Hepatocyte (in vitro differentiated cells): ENCODE results near the gene AHCTF1. TPM values are rescaled to one million over a fixed set of nuclear protein-coding genes. Genes with fewer than 3 reads are reported as not detected.
A peak's percentile ranks its signal among the peaks of the same experiment; 100 is the strongest.
"Not testable (repeated sequence)": the region's sequence is repeated elsewhere in the genome, so short reads cannot be mapped to it uniquely, and the experiment has no call there.

Experiments used
- DNase-seq: peaks from one replicate; pipeline ENCODE4 v3.0.0-alpha.2; 2016; ENCODE audit warnings: low spot score
- H2AFZ ChIP-seq: fragments of 200-600 bp; sonication (generic); 2 replicates; pipeline ENCODE4 v1.6.0; 2016; ENCODE audit warnings: antibody characterized with exemption, mild to moderate bottlenecking
- H3K27ac ChIP-seq: fragments of 200-600 bp; sonication (generic); 2 replicates; pipeline ENCODE4 v1.5.1; 2016; ENCODE audit warnings: mild to moderate bottlenecking
- H3K27me3 ChIP-seq: fragments of 200-600 bp; sonication (generic); 2 replicates; pipeline ENCODE4 v1.6.1; 2016
- H3K36me3 ChIP-seq: fragments of 200-600 bp; sonication (generic); replicated peaks from 2 replicates; pipeline ENCODE4 v1.5.1; 2016; ENCODE audit warnings: low read depth; ENCODE audit not compliant: insufficient read depth
- H3K4me1 ChIP-seq: fragments of 200-600 bp; sonication (generic); 2 replicates; pipeline ENCODE4 v1.5.1; 2016; ENCODE audit warnings: mild to moderate bottlenecking, moderate library complexity; ENCODE audit not compliant: insufficient read depth
- H3K4me2 ChIP-seq: fragments of 200-600 bp; sonication (generic); 2 replicates; pipeline ENCODE4 v1.6.0; 2016
- H3K4me3 ChIP-seq: fragments of 200-600 bp; sonication (generic); 2 replicates; pipeline ENCODE4 v1.5.1; 2016; ENCODE audit warnings: mild to moderate bottlenecking
- H3K79me2 ChIP-seq: fragments of 200-600 bp; sonication (generic); 2 replicates; pipeline ENCODE4 v1.6.0; 2017; ENCODE audit warnings: mild to moderate bottlenecking
- H3K9me2 ChIP-seq: fragments of 200-600 bp; sonication (generic); replicated peaks from 2 replicates; pipeline ENCODE4 v1.6.0; 2017; ENCODE audit warnings: mild to moderate bottlenecking; ENCODE audit not compliant: insufficient read depth
- H3K9me3 ChIP-seq: fragments of 200-600 bp; sonication (generic); 2 replicates; pipeline ENCODE4 v1.5.1; 2016; ENCODE audit warnings: low read depth, mild to moderate bottlenecking
- H4K20me1 ChIP-seq: fragments of 200-600 bp; sonication (generic); 2 replicates; pipeline ENCODE4 v1.6.0; 2016; ENCODE audit warnings: mild to moderate bottlenecking; ENCODE audit not compliant: insufficient read depth, poor library complexity, severe bottlenecking
- EZH2 ChIP-seq: fragments of 200-600 bp; sonication (generic); IDR thresholded peaks from 2 replicates; pipeline ENCODE4 v1.6.1; 2016; ENCODE audit warnings: antibody characterized with exemption, mild to moderate bottlenecking, borderline replicate concordance
- EZH2phosphoT487 ChIP-seq: fragments of 200-600 bp; sonication (generic); IDR thresholded peaks from one replicate; pipeline ENCODE4 v1.6.1; 2018; ENCODE audit warnings: antibody characterized with exemption, mild to moderate bottlenecking, low read depth, moderate library complexity; ENCODE audit not compliant: unreplicated experiment, severe bottlenecking
- WGBS: methylation state at CpG from one replicate; pipeline ENCODE4 v1.1.6; 2016; ENCODE audit warnings: low lambda C conversion rate; ENCODE audit errors: missing lambda C conversion rate; 5-methylcytosine and 5-hydroxymethylcytosine counted together
- polyA plus RNA-seq: library from polyadenylated mRNA; unstranded; fragments of >200 nt; fragmentation: Nextera tagmentation; extraction: Ambion mirVana; gene quantifications from 2 replicates; pipeline ENCODE4 v1.2.1, GENCODE V29; 2016
- total RNA-seq: library from RNA; depleted of rRNA; stranded (reverse); fragments of >200 nt; gene quantifications from 2 replicates; pipeline ENCODE4 v1.2.3, GENCODE V29; 2014
- TF ChIP-seq, protein P1 (sequence below): fragments of 200-600 bp; sonication (generic); IDR thresholded peaks from 2 replicates; pipeline ENCODE4 v1.5.1; 2016; ENCODE audit warnings: antibody characterized with exemption, mild to moderate bottlenecking; ENCODE audit not compliant: poor library complexity

The AHCTF1 gene
- total and polyA plus RNA-seq, 2 experiments from 2014 or later, result 9.7 to 36.4 TPM

DNA sequence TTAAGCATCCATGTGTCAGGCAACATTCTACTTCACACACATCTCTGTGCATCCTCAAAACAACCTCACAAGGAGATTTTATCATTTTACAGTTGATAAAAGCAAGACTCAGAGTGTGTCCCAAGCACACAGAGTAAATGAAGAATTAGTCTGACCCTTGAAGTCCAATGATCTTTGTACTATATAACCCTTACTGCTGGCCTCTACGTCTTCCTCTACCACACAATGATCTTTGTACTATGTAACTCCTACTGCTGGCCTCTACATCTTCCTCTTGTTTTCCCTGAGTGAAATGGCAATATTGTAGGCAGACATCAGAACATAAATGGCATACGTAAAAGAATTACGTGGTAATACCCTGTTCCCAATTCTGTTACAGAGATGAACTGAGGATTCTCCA is 55.3 kb downstream of the AHCTF1 start:
- no peak overlapping the region for H2AFZ ChIP-seq
- H3K9me3 ChIP-seq, result no peaks in the 10 kb centered on the region
- TF ChIP-seq EZH2 (no peak), EZH2phosphoT487 (no peak)
- TF ChIP-seq, protein P1, sequence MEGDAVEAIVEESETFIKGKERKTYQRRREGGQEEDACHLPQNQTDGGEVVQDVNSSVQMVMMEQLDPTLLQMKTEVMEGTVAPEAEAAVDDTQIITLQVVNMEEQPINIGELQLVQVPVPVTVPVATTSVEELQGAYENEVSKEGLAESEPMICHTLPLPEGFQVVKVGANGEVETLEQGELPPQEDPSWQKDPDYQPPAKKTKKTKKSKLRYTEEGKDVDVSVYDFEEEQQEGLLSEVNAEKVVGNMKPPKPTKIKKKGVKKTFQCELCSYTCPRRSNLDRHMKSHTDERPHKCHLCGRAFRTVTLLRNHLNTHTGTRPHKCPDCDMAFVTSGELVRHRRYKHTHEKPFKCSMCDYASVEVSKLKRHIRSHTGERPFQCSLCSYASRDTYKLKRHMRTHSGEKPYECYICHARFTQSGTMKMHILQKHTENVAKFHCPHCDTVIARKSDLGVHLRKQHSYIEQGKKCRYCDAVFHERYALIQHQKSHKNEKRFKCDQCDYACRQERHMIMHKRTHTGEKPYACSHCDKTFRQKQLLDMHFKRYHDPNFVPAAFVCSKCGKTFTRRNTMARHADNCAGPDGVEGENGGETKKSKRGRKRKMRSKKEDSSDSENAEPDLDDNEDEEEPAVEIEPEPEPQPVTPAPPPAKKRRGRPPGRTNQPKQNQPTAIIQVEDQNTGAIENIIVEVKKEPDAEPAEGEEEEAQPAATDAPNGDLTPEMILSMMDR, result no peak
- no peaks in the 10 kb centered on the region for H3K4me1 ChIP-seq
- H3K4me3 ChIP-seq, result no peak overlapping the region
- no peaks in the 10 kb centered on the region for H3K36me3 ChIP-seq
- DNase-seq, result no peak
- WGBS, result 90% methylated on average over 3 of the region's 3 CpGs
- peak overlapping the region; percentile 21 for H3K4me2 ChIP-seq
- H3K27ac ChIP-seq, result peak overlapping the region; percentile 52
- no peaks in the 10 kb centered on the region for H3K9me2 ChIP-seq
- no peaks in the 10 kb centered on the region for H3K27me3 ChIP-seq
- peaks cover 17% of the 10 kb centered on the region for H3K79me2 ChIP-seq
- no peaks in the 10 kb centered on the region for H4K20me1 ChIP-seq

DNA sequence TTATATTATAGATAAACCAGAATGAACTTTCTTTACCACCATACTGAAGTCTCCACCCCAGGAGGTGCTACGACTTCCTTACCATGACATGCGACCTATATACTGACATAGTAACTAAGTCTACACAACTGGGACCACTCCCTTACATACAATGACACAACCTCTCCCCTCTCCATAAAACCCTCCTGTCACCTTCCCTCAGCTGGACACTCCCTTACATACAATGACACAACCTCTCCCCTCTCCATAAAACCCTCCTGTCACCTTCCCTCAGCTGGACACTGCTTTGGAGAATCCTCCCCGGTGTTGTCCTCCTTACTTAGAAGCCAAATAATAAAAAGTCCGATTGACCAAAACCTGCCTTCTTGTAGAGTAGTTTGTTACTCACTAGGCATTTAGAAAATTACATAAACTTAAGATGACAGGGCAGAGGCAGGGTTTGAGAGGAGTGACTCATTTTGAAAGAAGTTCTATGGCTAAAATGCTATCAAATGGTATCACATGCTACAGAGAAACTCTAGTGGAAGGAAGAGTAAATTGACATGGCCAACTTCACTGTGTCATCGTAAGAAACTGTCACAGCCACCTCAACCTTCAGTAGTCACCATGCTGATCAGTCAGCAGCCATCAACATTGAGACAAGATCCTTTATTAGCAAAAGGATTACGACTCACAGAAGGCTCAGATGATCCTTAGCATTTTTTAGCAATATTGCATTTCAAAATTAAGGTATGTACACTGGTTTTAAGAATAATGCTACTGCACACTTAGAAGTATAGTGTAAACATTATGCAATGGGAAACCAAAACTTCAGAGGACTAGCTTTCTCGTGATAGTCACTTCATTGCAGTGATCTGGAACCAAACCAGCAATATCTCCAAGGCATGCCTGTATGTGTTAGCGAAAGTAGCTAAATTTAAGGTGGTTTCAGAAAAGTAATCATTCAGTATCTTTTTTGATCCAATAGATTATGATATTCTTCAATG is 56.4 kb downstream of the AHCTF1 start:
- Histone ChIP-seq H3K4me2 (no peak overlapping the region), H3K9me3 (no peaks in the 10 kb centered on the region), H4K20me1 (no peaks in the 10 kb centered on the region), H2AFZ (no peak overlapping the region), H3K27ac (peak overlapping the region; percentile 70), H3K36me3 (no peaks in the 10 kb centered on the region), H3K4me1 (no peaks in the 10 kb centered on the region), H3K27me3 (no peaks in the 10 kb centered on the region), H3K4me3 (no peak overlapping the region), H3K79me2 (peaks cover 17% of the 10 kb centered on the region), H3K9me2 (no peaks in the 10 kb centered on the region)
- 84% methylated on average over 8 of the region's 8 CpGs for WGBS
- TF ChIP-seq EZH2phosphoT487 (no peak), EZH2 (no peak)
- TF ChIP-seq, protein P1, result no peak
- peak; percentile 7 for DNase-seq

DNA sequence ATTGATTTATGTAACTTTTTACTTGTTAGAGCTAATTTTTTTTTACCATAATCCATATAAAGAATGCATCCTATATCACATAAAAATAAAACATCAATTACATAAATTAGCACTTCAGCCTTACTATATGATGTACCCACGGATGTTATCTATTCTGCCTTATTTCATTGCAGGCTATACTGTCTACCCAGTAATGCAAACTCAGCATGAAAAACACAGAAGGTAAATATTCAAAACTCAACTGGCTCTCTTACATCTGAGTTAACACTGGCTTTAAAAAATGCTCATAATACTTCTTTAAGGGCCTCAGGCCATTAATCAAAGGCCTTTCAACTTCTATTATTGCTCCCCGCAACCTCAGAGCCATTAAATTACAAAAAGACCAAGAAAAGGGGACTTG is 65.8 kb downstream of the AHCTF1 start:
- H3K4me2 ChIP-seq, result no peak overlapping the region

DNA sequence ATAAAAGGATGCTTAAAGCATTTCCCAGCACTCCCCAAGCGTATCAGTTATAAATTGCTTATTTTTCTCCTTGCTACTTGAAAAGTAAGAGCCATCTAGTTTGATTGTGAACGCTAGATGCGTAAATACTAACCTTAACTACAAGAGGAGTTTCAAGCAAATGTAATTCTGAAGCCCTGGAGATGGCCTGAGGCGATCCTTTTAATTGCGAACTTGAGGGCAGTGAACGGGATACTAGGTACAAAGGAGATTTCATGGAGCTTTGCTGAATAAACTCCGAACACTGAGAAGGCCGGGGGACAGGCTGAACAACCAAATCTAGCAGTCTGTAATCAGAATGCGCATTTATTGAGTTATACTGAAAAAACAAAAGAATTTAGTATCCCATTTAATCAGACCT is 68.0 kb downstream of the AHCTF1 start:
- not testable (repeated sequence) for H3K4me2 ChIP-seq, H3K27ac ChIP-seq, H4K20me1 ChIP-seq, H3K27me3 ChIP-seq, H2AFZ ChIP-seq, H3K9me2 ChIP-seq, H3K4me3 ChIP-seq, H3K9me3 ChIP-seq, H3K36me3 ChIP-seq, DNase-seq, H3K79me2 ChIP-seq, H3K4me1 ChIP-seq
- WGBS, result 92% methylated on average over 9 of the region's 9 CpGs

More for the DNA sequence above, 65.8 kb downstream of the AHCTF1 start:
- Histone ChIP-seq H3K9me3 (no peaks in the 10 kb centered on the region), H3K27ac (no peak overlapping the region), H3K9me2 (no peaks in the 10 kb centered on the region), H3K4me1 (no peaks in the 10 kb centered on the region), H3K4me3 (no peak overlapping the region), H3K36me3 (peaks cover 5% of the 10 kb centered on the region), H3K27me3 (no peaks in the 10 kb centered on the region), H3K79me2 (no peaks in the 10 kb centered on the region), H4K20me1 (no peaks in the 10 kb centered on the region), H2AFZ (no peak overlapping the region)
- WGBS, result 87% methylated on average over 2 of the region's 2 CpGs
- DNase-seq, result no peak
- TF ChIP-seq EZH2phosphoT487 (no peak), EZH2 (no peak)
- TF ChIP-seq, protein P1, result no peak
